Chondrocyte (in vitro differentiated cells): Measurements from ENCODE around the gene TTLL12. TPM values are rescaled to one million over a fixed set of nuclear protein-coding genes. Genes with fewer than 3 reads are reported as not detected.
A peak's percentile ranks its signal among the peaks of the same experiment; 100 is the strongest.

Source experiments
- DNase-seq: peaks from one replicate; pipeline ENCODE4 v3.0.0; 2021; ENCODE audit warnings: mixed read lengths, low spot score
- H3K27ac Mint-ChIP-seq: one replicate; pipeline ENCODE4 v1.8.0; 2021; ENCODE audit warnings: mild to moderate bottlenecking, moderate library complexity, mixed read lengths; ENCODE audit not compliant: unreplicated experiment
- H3K27me3 Mint-ChIP-seq: 2 replicates; pipeline ENCODE4 v1.8.0; 2021; ENCODE audit warnings: low read depth, mixed read lengths
- H3K36me3 Mint-ChIP-seq: 2 replicates; pipeline ENCODE4 v1.8.0; 2021; ENCODE audit warnings: low read depth, mixed read lengths
- H3K4me1 Mint-ChIP-seq: 2 replicates; pipeline ENCODE4 v1.8.0; 2021; ENCODE audit warnings: low read depth, mild to moderate bottlenecking, mixed read lengths
- H3K4me3 Mint-ChIP-seq: one replicate; pipeline ENCODE4 v1.8.0; 2021; ENCODE audit warnings: mild to moderate bottlenecking, moderate library complexity, mixed read lengths; ENCODE audit not compliant: unreplicated experiment
- H3K9me3 Mint-ChIP-seq: 2 replicates; pipeline ENCODE4 v1.8.0; 2021; ENCODE audit warnings: low read depth, mixed read lengths
- CTCF ChIP-seq: fragments of 200-600 bp; sonication (generic); IDR thresholded peaks from 2 replicates; pipeline ENCODE4 v1.5.0; 2021; ENCODE audit warnings: antibody characterized with exemption, mild to moderate bottlenecking, moderate library complexity
- total RNA-seq: library from RNA; stranded (reverse); gene quantifications from 3 replicates; pipeline ENCODE4 v1.2.1, GENCODE V29; 2021

The TTLL12 gene
- total RNA-seq, 1 donor from 2014 or later: 35.6 TPM

GRCh38 chr22:43206509-43207161 is 19.7 kb upstream of the TTLL12 start:
- Mint-ChIP-seq H3K27ac (no peak overlapping the region), H3K4me1 (no peaks in the 10 kb centered on the region), H3K4me3 (no peak overlapping the region), H3K27me3 (no peaks in the 10 kb centered on the region), H3K36me3 (no peaks in the 10 kb centered on the region), H3K9me3 (no peaks in the 10 kb centered on the region)
- DNase-seq: peak; percentile 91
- TF ChIP-seq CTCF: no peak

GRCh38 chr22:43205748-43206508 is 19.0 kb upstream of the TTLL12 start:
- no peak overlapping the region for H3K27ac Mint-ChIP-seq
- no peak for TF ChIP-seq CTCF
- no peaks in the 10 kb centered on the region for H3K27me3 Mint-ChIP-seq
- no peak overlapping the region for H3K4me3 Mint-ChIP-seq
- H3K36me3 Mint-ChIP-seq: no peaks in the 10 kb centered on the region
- H3K9me3 Mint-ChIP-seq: no peaks in the 10 kb centered on the region
- peak; percentile 57 for DNase-seq
- H3K4me1 Mint-ChIP-seq: no peaks in the 10 kb centered on the region

DNA sequence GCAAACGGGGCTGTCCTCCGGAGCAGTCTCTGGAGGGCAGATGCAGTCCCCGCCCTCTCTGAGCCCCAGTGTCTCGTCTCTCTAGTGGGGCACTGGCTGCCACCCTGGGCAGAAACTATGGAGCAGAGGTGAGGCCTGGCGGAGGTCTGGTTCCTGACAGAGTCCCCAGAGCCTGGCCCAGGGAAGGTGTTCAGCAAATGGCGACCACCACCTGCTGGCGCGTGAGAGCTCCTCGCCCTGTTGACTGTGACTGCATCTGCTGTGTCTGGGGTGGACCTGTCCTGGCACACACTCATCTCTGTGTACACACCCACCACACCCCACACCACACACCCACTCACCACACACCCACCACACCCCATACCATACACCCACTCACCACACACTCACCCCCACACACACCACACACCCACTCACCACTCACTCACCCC is 18.3 kb upstream of the TTLL12 start:
- no peak for TF ChIP-seq CTCF
- peak; percentile 83 for DNase-seq
- Mint-ChIP-seq H3K9me3 (no peaks in the 10 kb centered on the region), H3K27me3 (no peaks in the 10 kb centered on the region), H3K36me3 (no peaks in the 10 kb centered on the region), H3K4me1 (no peaks in the 10 kb centered on the region), H3K27ac (no peak overlapping the region), H3K4me3 (no peak overlapping the region)

DNA sequence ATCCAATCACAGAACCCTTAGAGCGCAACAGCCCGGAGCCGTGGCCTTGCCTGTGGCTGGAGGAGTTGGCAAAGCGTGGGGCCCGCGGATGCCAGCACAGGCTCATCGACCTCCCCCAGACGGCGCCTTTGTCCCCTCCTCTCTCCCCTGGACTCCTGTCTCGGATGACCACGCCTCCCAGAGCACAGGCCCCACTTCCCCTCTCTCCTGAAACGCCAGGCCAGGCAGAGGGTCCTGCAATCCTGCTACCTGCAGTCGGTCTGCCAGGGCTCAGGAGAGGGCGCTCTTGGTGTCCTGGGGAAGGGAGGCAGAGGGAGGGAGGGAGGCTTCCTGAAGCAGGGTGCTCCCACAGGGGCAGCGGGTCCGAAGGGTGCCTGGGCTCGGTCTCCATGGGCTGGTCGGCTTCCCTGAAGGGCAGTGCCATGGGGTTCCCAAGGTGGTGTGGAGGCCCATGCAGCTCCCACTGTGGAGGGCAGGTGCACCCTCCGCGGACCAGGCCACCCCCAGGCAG is 16.6 kb upstream of the TTLL12 start:
- H3K4me3 Mint-ChIP-seq: no peak overlapping the region
- no peak for TF ChIP-seq CTCF
- H3K27me3 Mint-ChIP-seq: no peaks in the 10 kb centered on the region
- peak; percentile 78 for DNase-seq
- no peak overlapping the region for H3K27ac Mint-ChIP-seq
- peaks cover 3% of the 10 kb centered on the region for H3K9me3 Mint-ChIP-seq
- no peaks in the 10 kb centered on the region for H3K36me3 Mint-ChIP-seq
- peaks cover 11% of the 10 kb centered on the region for H3K4me1 Mint-ChIP-seq

DNA sequence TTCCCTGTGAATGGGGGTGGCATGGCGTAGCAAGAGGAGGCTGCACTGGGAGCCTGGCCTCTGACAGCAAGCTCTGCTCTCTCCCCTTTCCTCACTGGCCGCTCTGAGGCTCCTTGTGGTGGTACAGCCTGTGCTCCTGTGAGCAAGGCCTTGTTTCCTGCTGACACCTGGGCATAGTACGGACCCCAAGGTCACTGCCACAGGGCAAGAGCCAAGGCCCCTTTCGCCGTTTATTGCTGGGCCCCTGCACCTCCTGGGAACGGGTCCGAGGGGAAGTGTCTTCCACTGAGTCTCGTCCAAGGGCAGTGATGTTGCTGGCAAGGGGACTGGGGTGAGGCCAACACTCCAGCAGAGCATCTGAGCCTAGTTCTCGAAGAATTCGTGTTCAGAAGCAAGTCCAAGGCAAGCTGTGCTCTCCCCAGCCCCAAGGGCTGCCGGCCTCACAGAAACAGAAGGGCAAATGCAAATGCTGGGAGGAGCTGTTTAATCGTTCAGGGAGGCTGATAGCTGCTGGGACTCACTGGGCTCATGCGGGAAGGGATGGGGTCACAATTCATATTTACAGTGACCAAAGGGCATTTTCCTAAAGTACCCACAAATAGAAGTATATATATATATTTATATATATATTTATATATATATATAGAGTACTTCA is 15.9 kb upstream of the TTLL12 start:
- H3K4me1 Mint-ChIP-seq: peaks cover 14% of the 10 kb centered on the region
- no peaks in the 10 kb centered on the region for H3K36me3 Mint-ChIP-seq
- peaks cover 3% of the 10 kb centered on the region for H3K9me3 Mint-ChIP-seq
- H3K4me3 Mint-ChIP-seq: no peak overlapping the region
- TF ChIP-seq CTCF: no peak
- H3K27me3 Mint-ChIP-seq: no peaks in the 10 kb centered on the region
- no peak overlapping the region for H3K27ac Mint-ChIP-seq
- DNase-seq: peak; percentile 50
